Keratinocyte (primary cell): ENCODE data around the gene GNA14. TPM values are rescaled to one million over a fixed set of nuclear protein-coding genes. Genes with fewer than 3 reads are reported as not detected.

Experiments
- DNase-seq: peaks from one replicate; pipeline ENCODE4 v3.0.0-alpha.2; 2011; ENCODE audit warnings: low read depth, missing footprints, low spot score
- FAIRE-seq: peaks from 2 replicates; lab custom pipeline; 2011; peaks lifted over from hg19 to GRCh38; lab: Jason Lieb, UNC
- H2AFZ ChIP-seq: 2 replicates; pipeline ENCODE4 v1.6.0; 2012; ENCODE audit warnings: low read length, control low read depth, inconsistent platforms; ENCODE audit not compliant: control insufficient read depth
- H3K27ac ChIP-seq: 2 replicates; pipeline ENCODE4 v1.5.1; 2011; ENCODE audit warnings: low read length; ENCODE audit not compliant: control insufficient read depth, insufficient read depth
- H3K27me3 ChIP-seq: 3 replicates; pipeline ENCODE4 v1.6.0; 2011; ENCODE audit warnings: low read length; ENCODE audit not compliant: control insufficient read depth, insufficient read depth; ENCODE audit errors: extremely low read depth
- H3K36me3 ChIP-seq, 2 experiments: 2 replicates in 1 of 2; 3 replicates in 1 of 2; pipeline ENCODE4 v1.5.1; 2011; ENCODE audit warnings: low read length in 2 of 2, mild to moderate bottlenecking in 1 of 2; ENCODE audit not compliant: control insufficient read depth in 2 of 2, insufficient read depth in 2 of 2; ENCODE audit errors: extremely low read depth in 1 of 2
- H3K4me1 ChIP-seq: 3 replicates; pipeline ENCODE4 v1.5.1; 2011; ENCODE audit warnings: low read length; ENCODE audit not compliant: control insufficient read depth, insufficient read depth; ENCODE audit errors: extremely low read depth
- H3K4me2 ChIP-seq: 3 replicates; pipeline ENCODE4 v1.6.0; 2011; ENCODE audit warnings: low read depth, low read length; ENCODE audit not compliant: control insufficient read depth, insufficient read depth; ENCODE audit errors: extremely low read depth
- H3K4me3 ChIP-seq, 3 experiments: fragments of 200-600 bp in 1 of 3; sonication (generic) in 1 of 3; 2 replicates in 2 of 3; 3 replicates in 1 of 3; pipeline ENCODE4 v1.5.1; 2011 to 2016; ENCODE audit warnings: low read length in 3 of 3, mild to moderate bottlenecking in 3 of 3, control low read depth in 2 of 3, inconsistent platforms in 1 of 3, low read depth in 1 of 3, mixed read lengths in 1 of 3, mixed run types in 1 of 3, moderate library complexity in 1 of 3; ENCODE audit not compliant: control insufficient read depth in 2 of 3, insufficient read depth in 2 of 3; ENCODE audit errors: extremely low read depth in 1 of 3
- H3K79me2 ChIP-seq: 2 replicates; pipeline ENCODE4 v1.6.0; 2012; ENCODE audit warnings: low read length; ENCODE audit not compliant: control insufficient read depth, insufficient read depth
- H3K9ac ChIP-seq: 3 replicates; pipeline ENCODE4 v1.6.0; 2011; ENCODE audit warnings: low read length; ENCODE audit not compliant: control insufficient read depth, insufficient read depth; ENCODE audit errors: extremely low read depth
- H3K9me1 ChIP-seq: 3 replicates; pipeline ENCODE4 v1.6.0; 2011; ENCODE audit warnings: low read length; ENCODE audit not compliant: control insufficient read depth, insufficient read depth; ENCODE audit errors: extremely low read depth
- H3K9me3 ChIP-seq: 2 replicates; pipeline ENCODE4 v1.5.1; 2012; ENCODE audit warnings: low read depth, low read length; ENCODE audit not compliant: control insufficient read depth
- H4K20me1 ChIP-seq: 3 replicates; pipeline ENCODE4 v1.6.0; 2011; ENCODE audit warnings: low read length; ENCODE audit not compliant: control insufficient read depth, insufficient read depth; ENCODE audit errors: extremely low read depth
- CTCF ChIP-seq, 3 experiments: IDR thresholded peaks in 1 of 3; conservative IDR thresholded peaks in 1 of 3; optimal IDR thresholded peaks in 1 of 3; 2 replicates in 2 of 3; 3 replicates in 1 of 3; pipeline versions ENCODE3 to v1.5.1; 2011; ENCODE audit warnings: low read length in 3 of 3, mild to moderate bottlenecking in 3 of 3, moderate library complexity in 2 of 3, control low read depth in 1 of 3, inconsistent platforms in 1 of 3; ENCODE audit not compliant: insufficient read depth in 2 of 3; ENCODE audit errors: extremely low read depth in 1 of 3
- EZH2 ChIP-seq: IDR thresholded peaks from one replicate; pipeline ENCODE4 v1.6.1; 2012; ENCODE audit warnings: inconsistent platforms, mild to moderate bottlenecking, low read length, moderate library complexity
- dilution Hi-C: fragments of 300-500 bp; cut with MboI; formaldehyde crosslinking; loops from one replicate; pipeline ENCODE4 v1.7.0; 2020; ENCODE audit warnings: low sequenced_read_pairs; ENCODE audit not compliant: extremely low pct_ligation_motif_present
- polyA plus RNA-seq, 5 experiments: library from polyadenylated mRNA; depleted of rRNA in 3 of 5; stranded (reverse) in 3 of 5; stranded (forward) in 1 of 5; unstranded in 1 of 5; fragments of >200 nt; gene quantifications; 1 replicate in 1 of 5; 2 replicates in 3 of 5; 3 replicates in 1 of 5; pipeline versions ENCODE4 v1.2.1 to v1.2.3, GENCODE V29; 2011 to 2012; ENCODE audit warnings: missing spikeins in 2 of 5, low read depth in 1 of 5, low replicate concordance in 1 of 5

Gene GNA14
- polyA plus RNA-seq, 1 donor (not counting 4 experiments of a cell fraction or from before 2014, with no cell fraction given), result not detected

DNA sequence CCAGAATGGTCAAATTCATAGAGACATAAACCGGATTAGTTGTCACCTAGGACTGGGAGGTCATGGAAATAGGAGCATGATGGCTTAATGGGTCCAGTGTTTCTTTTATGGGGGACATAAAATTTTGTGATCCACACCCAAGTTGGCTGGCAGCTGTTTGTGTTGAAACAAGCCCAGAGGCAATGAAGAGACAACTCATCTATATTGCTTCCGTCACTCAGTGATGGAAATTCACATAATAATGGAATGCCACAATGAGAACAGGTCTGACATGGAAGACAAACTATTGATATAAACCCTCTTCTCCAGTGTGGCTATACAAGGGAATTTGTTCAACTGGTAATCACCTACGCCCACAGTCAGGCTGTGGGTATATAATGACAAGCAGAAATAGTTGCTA is 173.2 kb downstream of the GNA14 start:
- no peak overlapping the region for H3K27ac ChIP-seq
- no peaks in the 10 kb centered on the region for H4K20me1 ChIP-seq
- H3K9me1 ChIP-seq, result no peaks in the 10 kb centered on the region
- DNase-seq, result no peak
- H3K4me3 ChIP-seq, result no peak overlapping the region
- TF ChIP-seq EZH2 (no peak), CTCF (optimal IDR thresholded peaks at IDR 0.05 in 1 of 3, IDR thresholded peaks at IDR 0.05 in 1 of 3, conservative IDR thresholded peaks at IDR 0.05 in 1 of 3; ENCODE audit: extremely low read depth in 1 of 3, insufficient read depth in 2 of 3, low read length in 3 of 3) (no peak)
- no peak overlapping the region for H3K9ac ChIP-seq
- H3K27me3 ChIP-seq, result no peaks in the 10 kb centered on the region
- H3K4me2 ChIP-seq, result no peak overlapping the region
- no peaks in the 10 kb centered on the region for H3K79me2 ChIP-seq
- H2AFZ ChIP-seq, result no peak overlapping the region
- H3K36me3 ChIP-seq, result no peaks in the 10 kb centered on the region
- no peak for FAIRE-seq
- dilution Hi-C loops, result no loop called here
- no peaks in the 10 kb centered on the region for H3K9me3 ChIP-seq
- no peaks in the 10 kb centered on the region for H3K4me1 ChIP-seq

- Histone ChIP-seq H3K9me3 (no peaks in the 10 kb centered on the region), H4K20me1 (no peaks in the 10 kb centered on the region)
- TF ChIP-seq EZH2 (no peak), CTCF (optimal IDR thresholded peaks at IDR 0.05 in 1 of 3, IDR thresholded peaks at IDR 0.05 in 1 of 3, conservative IDR thresholded peaks at IDR 0.05 in 1 of 3; ENCODE audit: extremely low read depth in 1 of 3, insufficient read depth in 2 of 3, low read length in 3 of 3) (no peak)
Observed at GRCh38 chr9:77472646-77473045, 175.5 kb downstream of the GNA14 start.

More at GRCh38 chr9:77472646-77473045, 175.5 kb downstream of the GNA14 start:
- Histone ChIP-seq H3K36me3 (no peaks in the 10 kb centered on the region), H3K79me2 (no peaks in the 10 kb centered on the region), H3K9me1 (no peaks in the 10 kb centered on the region), H2AFZ (no peak overlapping the region), H3K4me3 (no peak overlapping the region), H3K27ac (no peak overlapping the region), H3K4me1 (no peaks in the 10 kb centered on the region), H3K27me3 (no peaks in the 10 kb centered on the region), H3K9ac (no peak overlapping the region), H3K4me2 (no peak overlapping the region)
- DNase-seq (no peak), FAIRE-seq (no peak)
- dilution Hi-C loops, result no loop called here
